Brain pericyte (primary cell): ENCODE results near the gene RIOK3.
A peak's percentile ranks its signal among the peaks of the same experiment; 100 is the strongest.
"Not testable (repeated sequence)": the region's sequence is repeated elsewhere in the genome, so short reads cannot be mapped to it uniquely, and the experiment has no call there.

Source experiments
- DNase-seq: peaks from one replicate; pipeline ENCODE4 v3.0.0-alpha.2; 2012; ENCODE audit warnings: low read depth, low spot score

The RIOK3 gene

DNA sequence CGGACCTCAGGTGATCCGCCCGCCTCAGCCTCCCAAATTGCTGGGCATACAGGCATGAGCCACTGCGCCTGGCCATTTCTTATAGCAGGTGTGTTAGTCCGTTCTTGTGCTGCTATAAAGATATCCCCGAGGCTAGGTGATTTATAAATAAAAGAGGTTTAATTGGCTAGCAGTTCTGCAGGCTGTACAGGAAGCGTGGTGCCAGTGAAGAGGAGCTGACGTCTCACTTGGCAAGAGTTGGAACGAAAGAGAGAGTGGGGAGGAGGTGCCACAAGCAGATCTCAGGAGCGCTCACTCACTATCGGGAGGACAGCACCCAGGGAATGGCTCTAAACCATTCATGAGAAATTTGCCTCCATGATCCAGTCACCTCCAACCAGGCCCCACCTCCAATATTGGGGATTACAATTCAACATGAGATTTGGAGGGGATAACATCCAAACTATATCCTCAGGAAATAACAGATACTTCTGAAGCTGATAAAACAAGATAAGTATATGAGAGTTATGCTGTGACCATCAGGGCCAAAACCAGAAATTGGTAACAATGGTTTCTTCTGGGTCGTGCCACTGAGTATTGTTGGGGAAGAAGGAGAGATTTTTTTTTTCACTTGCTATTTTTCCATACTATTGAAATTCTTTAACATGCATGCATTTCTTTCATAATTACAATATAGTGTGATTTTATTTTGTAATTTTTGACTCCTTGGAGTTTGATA is 42.8 kb downstream of the RIOK3 start:
- no peak for DNase-seq

DNA sequence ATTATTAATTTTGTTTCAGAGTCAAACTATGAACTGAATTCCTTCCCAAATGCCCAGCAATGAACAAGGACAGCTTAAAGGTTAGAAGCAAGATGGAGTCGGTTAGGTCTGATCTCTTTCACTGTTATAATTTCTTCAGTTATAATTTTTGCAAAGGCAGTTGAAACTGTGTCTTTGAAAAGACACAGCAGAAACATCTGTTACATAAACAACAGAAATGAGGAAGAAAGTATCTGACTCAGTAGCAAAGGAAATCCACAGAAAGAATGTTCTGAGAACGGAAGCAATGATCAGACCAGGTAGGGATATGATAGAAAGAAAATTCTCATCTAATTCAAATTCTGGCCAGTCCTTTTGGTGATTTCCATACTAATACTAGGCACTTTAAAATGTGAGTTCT is 45.0 kb downstream of the RIOK3 start:
- no peak for DNase-seq

- DNase-seq = no peak
Measured at GRCh38 chr18:23498877-23499276, 45.8 kb downstream of the RIOK3 start.

DNA sequence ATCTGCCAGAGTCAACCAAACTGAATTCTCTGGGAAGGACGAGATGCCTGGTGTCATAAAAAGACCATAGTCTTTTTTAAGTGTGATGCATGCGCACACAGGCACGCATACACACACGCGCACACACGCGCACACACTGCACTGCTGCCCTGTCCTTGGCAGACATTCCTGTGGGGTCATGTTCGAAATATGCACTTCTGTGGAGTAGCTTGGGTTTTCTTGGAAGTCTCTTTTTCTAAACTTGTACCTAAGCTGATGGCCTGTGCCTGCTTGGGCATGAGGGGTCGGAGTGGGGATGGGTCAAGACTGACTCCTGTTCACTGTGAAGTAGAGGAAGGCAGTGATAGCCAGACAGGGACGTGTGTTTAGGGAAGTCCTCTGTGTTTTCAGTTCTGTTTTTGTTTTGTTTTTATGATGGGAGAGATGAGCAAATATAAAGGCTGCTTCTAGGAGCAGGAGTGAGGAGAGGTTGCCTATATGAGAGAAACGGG is 46.2 kb downstream of the RIOK3 start:
- DNase-seq = no peak

DNA sequence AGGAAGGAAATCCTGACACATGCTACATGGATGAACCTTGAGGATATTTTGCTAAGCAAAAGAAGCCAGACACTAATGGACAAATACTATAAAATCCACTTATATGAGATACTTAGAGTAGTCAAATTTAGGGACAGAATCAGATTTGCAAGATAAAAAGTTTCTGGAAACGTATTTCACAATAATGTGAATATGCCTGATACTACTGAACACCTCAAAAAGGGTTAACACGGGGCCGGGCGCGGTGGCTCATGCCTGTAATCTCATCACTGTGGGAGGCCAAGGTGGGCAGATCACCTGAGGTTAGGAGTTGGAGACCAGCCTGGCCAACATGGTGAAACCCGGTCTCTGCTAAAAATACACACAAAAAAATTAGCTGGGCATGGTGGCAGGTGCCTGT is 48.5 kb downstream of the RIOK3 start:
- no peak for DNase-seq

- DNase-seq = no peak
Measured at GRCh38 chr18:23502516-23503037, 49.5 kb downstream of the RIOK3 start.

DNA sequence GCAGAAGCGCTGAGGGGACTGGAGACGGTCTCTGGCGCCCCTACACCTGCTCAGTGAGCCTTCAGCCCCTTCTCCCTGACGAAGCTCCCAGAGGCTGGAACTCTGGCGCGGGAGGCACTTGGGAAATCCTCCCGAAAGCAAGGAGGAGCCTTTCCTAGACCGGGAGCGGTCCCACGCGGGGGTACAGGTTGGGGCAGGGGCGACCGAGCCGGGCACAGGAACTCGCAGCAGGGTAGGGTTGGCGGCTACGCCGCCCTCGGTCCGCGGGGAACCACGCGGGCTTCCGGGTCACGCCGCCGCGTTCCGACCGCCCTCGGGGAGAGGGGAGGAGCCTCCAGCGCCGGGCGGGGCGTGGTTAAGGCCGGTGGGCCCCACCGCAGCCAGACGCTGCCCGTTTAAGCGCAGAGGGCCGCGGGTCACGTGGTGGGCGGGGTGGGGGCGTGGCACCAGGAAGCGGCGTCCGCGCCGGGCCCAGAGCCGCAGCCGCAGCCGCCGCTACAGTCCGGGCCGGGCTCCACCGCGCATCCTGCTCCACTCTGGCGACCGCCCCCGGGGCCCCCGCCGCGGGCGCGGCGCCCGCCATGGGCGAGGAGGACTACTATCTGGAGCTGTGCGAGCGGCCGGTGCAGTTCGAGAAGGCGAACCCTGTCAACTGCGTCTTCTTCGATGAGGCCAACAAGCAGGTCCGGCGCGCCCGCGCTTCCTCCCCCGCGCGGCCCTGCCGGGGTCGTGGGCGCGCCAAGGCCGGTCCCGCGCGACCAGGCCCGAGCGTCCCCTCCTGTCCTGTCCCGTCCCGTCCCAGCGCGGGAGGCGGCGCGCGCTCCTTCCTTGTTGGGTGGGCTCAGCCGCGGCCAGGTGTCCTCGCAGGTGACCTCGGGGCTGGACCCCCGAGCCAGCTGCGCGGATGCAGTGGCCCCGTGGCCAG is 50.2 kb downstream of the RIOK3 start, which contains the start of gene RMC1:
Gene RMC1 (plus strand): TSS at position 474 of the 925 bp plus-strand sequence. CDS start 108 bp downstream, at position 582.
- peak; percentile 57 for DNase-seq

GRCh38 chr18:23503963-23504344 is 50.9 kb downstream of the RIOK3 start:
- no peak for DNase-seq

DNA sequence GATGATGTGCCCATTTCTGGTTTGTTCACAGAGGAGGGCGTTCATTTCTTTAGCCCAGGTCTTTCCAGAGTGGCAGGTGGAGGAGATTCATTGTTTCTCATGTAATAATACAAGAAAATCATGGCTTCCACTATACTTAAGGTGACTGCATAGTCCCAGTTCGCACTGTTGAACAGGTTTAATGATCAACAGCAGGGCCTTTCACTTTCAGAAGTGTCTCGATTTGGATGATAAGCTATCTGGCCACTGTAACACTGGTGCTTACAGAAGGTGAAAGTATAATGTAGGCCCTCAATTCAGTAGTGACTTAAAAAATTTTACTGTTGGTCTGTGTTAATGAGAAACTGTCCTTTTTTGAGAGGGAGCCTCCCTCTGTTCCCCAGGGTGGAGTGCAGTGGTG is 51.6 kb downstream of the RIOK3 start:
- no peak for DNase-seq

DNA sequence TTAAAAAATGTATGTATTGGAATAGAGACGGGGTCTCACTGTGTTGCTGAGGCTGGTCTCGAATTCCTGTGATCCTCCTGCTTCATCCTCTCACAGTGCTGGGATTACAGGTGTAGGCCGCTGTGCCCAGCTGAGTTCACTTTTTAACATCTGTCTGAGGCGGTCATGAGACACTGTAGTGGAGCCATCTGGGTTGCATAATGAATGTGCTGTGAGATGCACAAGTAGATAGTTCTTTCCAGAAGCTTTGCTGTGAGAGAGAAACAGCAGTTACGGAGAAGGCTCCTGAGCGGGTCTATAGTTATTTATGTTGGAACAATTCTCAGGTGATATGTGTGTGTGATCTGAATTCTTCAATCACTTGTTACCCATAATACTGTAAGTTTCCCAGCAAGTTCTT is 53.3 kb downstream of the RIOK3 start:
- no peak for DNase-seq

GRCh38 chr18:23510923-23511322 is 57.8 kb downstream of the RIOK3 start:
- not testable (repeated sequence) for DNase-seq

GRCh38 chr18:23512216-23512615 is 59.1 kb downstream of the RIOK3 start:
- not testable (repeated sequence) for DNase-seq

- no peak for DNase-seq
Measured at GRCh38 chr18:23512641-23513040, 59.6 kb downstream of the RIOK3 start.

GRCh38 chr18:23515911-23516546 is 62.9 kb downstream of the RIOK3 start:
- no peak for DNase-seq

DNA sequence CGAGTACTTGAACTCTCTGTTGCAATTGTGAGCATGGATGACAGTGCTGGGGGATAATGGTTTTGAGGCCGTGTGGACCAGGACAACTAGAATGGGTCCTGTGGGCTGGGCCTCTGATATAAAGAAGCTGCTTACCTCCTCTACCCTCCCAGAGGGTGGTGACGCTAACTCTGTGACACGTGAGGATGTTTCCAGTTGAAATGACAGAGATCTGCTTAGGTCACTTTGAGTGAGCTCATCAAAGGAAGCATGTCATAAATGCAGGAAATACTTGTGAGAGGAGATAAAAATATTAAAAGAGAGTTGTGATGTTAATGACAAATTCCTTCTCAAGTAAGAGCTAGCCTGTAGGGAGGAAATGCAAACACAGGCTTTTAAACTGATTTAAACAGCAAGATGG is 66.6 kb downstream of the RIOK3 start:
- no peak for DNase-seq

- no peak for DNase-seq
Measured at GRCh38 chr18:23521271-23521670, 68.2 kb downstream of the RIOK3 start.

DNA sequence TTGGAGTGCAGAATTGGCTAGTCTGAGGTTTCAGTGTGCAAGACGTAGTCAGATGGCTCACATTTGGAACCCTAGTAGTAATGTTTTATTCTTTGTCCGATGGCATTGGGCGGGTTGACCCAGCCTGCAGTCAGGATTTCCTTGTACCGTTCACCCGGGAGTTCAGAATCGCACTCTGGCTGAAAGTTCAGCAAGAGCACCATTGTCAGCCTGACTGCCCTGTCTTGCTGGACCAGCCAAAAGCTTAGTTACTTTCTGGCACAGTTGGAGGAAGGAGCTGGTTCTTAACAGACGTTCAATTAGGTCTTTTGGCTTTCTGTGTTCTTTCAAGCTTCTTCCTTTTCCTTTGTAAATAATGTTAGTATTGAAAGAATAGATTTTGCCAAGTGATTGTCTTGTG is 68.8 kb downstream of the RIOK3 start:
- DNase-seq = no peak

DNA sequence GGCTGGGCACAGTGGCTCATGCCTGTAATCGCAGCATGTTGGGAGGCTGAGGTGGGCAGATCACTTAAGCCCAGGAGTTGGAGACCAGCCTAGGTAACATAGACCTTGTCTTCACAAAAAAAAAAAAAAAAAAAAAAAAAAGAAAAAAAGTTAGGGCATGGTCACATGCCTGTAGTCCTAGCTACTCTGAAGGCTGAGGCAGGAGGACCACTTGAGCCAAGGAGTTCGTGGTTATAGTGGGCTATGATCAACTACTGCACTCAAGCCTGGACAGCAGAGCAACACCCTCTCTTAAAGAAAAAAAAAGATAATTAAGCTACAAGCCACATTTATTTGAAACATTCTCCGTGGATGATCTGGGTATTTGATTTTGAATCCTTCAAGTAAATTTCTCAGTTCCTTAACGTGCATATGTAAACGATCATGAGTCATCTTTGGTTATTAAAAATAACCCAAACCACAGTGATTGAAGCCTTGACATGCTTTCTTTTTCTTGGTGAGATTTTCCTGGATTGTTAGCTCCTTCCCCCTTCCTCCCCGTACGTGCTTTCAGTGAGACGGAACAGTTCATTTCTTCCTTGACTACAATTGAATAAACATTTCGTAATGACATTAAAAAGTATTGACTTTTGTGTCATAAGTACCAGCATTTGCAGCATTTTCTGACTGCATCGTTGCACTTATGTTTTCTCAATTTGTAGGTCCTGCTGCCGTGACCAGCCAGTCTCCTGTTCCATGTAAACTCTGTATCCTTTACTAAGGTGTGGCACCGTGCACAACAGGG is 70.5 kb downstream of the RIOK3 start:
- DNase-seq = no peak

DNA sequence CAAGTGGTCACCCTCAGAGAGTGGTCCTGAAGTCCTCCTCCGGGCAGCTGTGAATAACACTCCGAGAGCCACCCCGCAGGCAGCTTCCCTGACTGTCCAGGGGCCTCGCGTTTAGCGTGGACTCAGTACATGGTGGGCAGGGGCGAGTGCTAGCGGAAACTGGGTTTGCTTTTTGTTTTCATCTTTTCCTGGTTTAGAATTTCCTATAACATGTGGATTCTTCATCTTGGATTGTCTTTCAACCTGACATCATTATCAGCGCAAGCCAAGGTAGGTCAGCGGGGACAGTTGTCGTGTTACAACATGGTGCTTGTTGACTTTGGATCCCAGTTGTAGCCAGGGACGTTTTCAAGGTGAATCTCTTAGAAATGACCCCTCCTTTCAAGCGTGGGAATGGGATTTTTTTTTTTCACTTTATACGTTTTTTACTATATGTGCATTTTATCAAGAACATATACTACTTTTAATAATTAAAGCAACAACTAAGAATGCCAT is 71.2 kb downstream of the RIOK3 start:
- no peak for DNase-seq

DNA sequence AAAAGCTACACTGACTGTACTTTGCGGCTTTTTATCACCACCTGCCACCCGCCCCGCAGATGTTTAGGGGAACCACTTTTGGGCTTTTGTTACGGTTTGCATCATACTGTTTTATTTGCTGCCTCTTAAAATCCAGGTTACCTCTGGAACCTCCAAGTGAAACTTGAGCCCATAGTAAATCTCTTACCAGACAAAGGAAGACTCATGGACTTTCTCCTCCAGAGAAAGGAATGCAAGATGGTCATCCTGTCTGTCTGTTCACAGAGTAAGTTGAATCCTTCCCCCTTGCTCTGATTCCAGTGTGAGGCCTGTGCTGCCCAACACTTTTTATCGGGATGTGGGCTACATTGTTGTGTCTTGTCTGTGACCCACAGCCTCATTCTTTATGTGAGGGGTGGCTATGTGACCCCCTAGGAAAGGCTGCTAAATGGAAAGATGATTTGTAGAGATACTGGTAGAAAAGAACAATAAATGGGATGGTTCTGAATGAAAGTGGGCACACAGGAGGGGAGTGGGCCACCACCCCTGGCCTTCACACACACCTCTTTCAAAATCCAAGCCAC is 73.5 kb downstream of the RIOK3 start:
- DNase-seq = no peak
